ENCODE results near the gene DNASE1L1. TPM values are rescaled to one million over a fixed set of nuclear protein-coding genes. Genes with fewer than 3 reads are reported as not detected.

The DNASE1L1 gene
- total and polyA plus RNA-seq, 10 donors = 18.1 to 54.5 (median 36.8) TPM

- peak; percentile 76 for DNase-seq
These were observed 24.6 kb upstream of the DNASE1L1 start for GRCh38 chrX:154433605-154434004.

GRCh38 chrX:154432210-154432609 is 23.2 kb upstream of the DNASE1L1 start:
- TF ChIP-seq POLR2AphosphoS5 (IDR thresholded peaks at IDR 0.05) (no peak), CTCF (IDR thresholded peaks at IDR 0.05 in 8 of 11, conservative IDR thresholded peaks at IDR 0.05 in 3 of 11) (no peak), POLR2A (IDR thresholded peaks at IDR 0.05) (no peak)
- Histone ChIP-seq H3K27ac (peak overlapping the region in 3 of 8 donors; percentile 92 to 94 (median 93)), H3K4me3 (no peak overlapping the region), H3K27me3 (replicated peaks in 1 of 7) (no peaks in the 10 kb centered on the region), H3K36me3 (peaks cover 0 to 46% (median 15%) of the 10 kb centered on the region in 6 donors), H3K9me3 (no peaks in the 10 kb centered on the region), H3K4me1 (peaks cover 3 to 53% (median 27%) of the 10 kb centered on the region in 6 donors)
- WGBS, 5 donors = 84 to 100% (median 91%) methylated on average over 4 to 8 of the region's 8 CpGs; no CpG with 5 or more reads in 1 of the 5 donors
- DNase-seq = peak; percentile 72
- intact Hi-C loops (cut with DNase I; ENCODE audit: low total_unique reads) = no loop called here

More at GRCh38 chrX:154433605-154434004, 24.6 kb upstream of the DNASE1L1 start:
- WGBS, 5 donors = 79 to 97% (median 88%) methylated on average over 3 to 7 of the region's 7 CpGs
- Histone ChIP-seq H3K4me1 (peaks cover 2 to 55% (median 28%) of the 10 kb centered on the region in 6 donors), H3K4me3 (no peak overlapping the region), H3K27ac (no peak overlapping the region), H3K27me3 (replicated peaks in 1 of 7) (no peaks in the 10 kb centered on the region), H3K36me3 (peaks cover 0 to 48% (median 15%) of the 10 kb centered on the region in 6 donors), H3K9me3 (no peaks in the 10 kb centered on the region)
- intact Hi-C loops (cut with DNase I; ENCODE audit: low total_unique reads) = no loop called here
- TF ChIP-seq CTCF (IDR thresholded peaks at IDR 0.05 in 8 of 11, conservative IDR thresholded peaks at IDR 0.05 in 3 of 11) (no peak), POLR2A (IDR thresholded peaks at IDR 0.05) (no peak), POLR2AphosphoS5 (IDR thresholded peaks at IDR 0.05) (no peak)

- Histone ChIP-seq H3K27me3 (replicated peaks in 1 of 7) (no peaks in the 10 kb centered on the region), H3K27ac (peak overlapping the region in 7 of 8 donors; percentile 27 to 94 (median 90)), H3K36me3 (peaks cover 0 to 46% (median 15%) of the 10 kb centered on the region in 6 donors), H3K4me3 (peak overlapping the region in 1 of 8 donors; percentile 86), H3K4me1 (peaks cover 3 to 59% (median 30%) of the 10 kb centered on the region in 6 donors), H3K9me3 (no peaks in the 10 kb centered on the region)
- TF ChIP-seq CTCF (IDR thresholded peaks at IDR 0.05 in 8 of 11, conservative IDR thresholded peaks at IDR 0.05 in 3 of 11) (no peak), POLR2A (IDR thresholded peaks at IDR 0.05) (no peak), POLR2AphosphoS5 (IDR thresholded peaks at IDR 0.05) (no peak)
- intact Hi-C loops (cut with DNase I; ENCODE audit: low total_unique reads) = no loop called here
- no peak for DNase-seq
- WGBS, 5 donors = 20 to 53% (median 41%) methylated on average over 2 to 5 of the region's 5 CpGs
These were observed 22.3 kb upstream of the DNASE1L1 start for GRCh38 chrX:154431341-154431740.

- peak overlapping the region in 7 of 8 donors; percentile 27 to 94 (median 90) for H3K27ac ChIP-seq
- H3K27me3 ChIP-seq (replicated peaks in 1 of 7) = no peaks in the 10 kb centered on the region
- peaks cover 3 to 55% (median 27%) of the 10 kb centered on the region in 6 donors for H3K4me1 ChIP-seq
- no peaks in the 10 kb centered on the region for H3K9me3 ChIP-seq
- WGBS, 5 donors = 28 to 64% (median 48%) methylated on average over 7 of the region's 7 CpGs
- no peak for TF ChIP-seq CTCF (IDR thresholded peaks at IDR 0.05 in 8 of 11, conservative IDR thresholded peaks at IDR 0.05 in 3 of 11)
- no peak for TF ChIP-seq POLR2A (IDR thresholded peaks at IDR 0.05)
- no peak for TF ChIP-seq POLR2AphosphoS5 (IDR thresholded peaks at IDR 0.05)
- peak overlapping the region in 1 of 8 donors; percentile 86 for H3K4me3 ChIP-seq
- intact Hi-C loops (cut with DNase I; ENCODE audit: low total_unique reads) = no loop called here
- no peak for DNase-seq
- H3K36me3 ChIP-seq = peaks cover 0 to 45% (median 15%) of the 10 kb centered on the region in 6 donors
These were observed 21.9 kb upstream of the DNASE1L1 start for GRCh38 chrX:154430916-154431315.

Data from spleen (tissue), 11 donors.